OCI-LY1 (cell line): ENCODE measurements around the gene PRG3.

Experiments
- CTCF ChIP-seq: fragments of 200-600 bp; sonication (generic), shearing (Covaris generic); IDR thresholded peaks from 2 replicates; pipeline ENCODE4 v1.5.1; 2017; ENCODE audit warnings: mild to moderate bottlenecking, antibody characterized with exemption, low read length, moderate library complexity, mixed read lengths
- EZH2 ChIP-seq: fragments of 200-600 bp; sonication (generic), shearing (Covaris generic); IDR thresholded peaks from 2 replicates; pipeline ENCODE4 v1.8.0; 2017; ENCODE audit warnings: borderline replicate concordance, mixed run types, mild to moderate bottlenecking, antibody characterized with exemption, low read length, moderate library complexity, mixed read lengths

- TF ChIP-seq EZH2 (no peak), CTCF (peak; percentile 77)
Measured at GRCh38 chr11:57349491-57350274, 31.3 kb downstream of the PRG3 start.
